Measurements from ENCODE around the gene IKBKG. TPM values are rescaled to one million over a fixed set of nuclear protein-coding genes. Genes with fewer than 3 reads are reported as not detected.

The IKBKG gene
- total RNA-seq, 1 donor from 2014 or later, result 20.6 TPM

DNA sequence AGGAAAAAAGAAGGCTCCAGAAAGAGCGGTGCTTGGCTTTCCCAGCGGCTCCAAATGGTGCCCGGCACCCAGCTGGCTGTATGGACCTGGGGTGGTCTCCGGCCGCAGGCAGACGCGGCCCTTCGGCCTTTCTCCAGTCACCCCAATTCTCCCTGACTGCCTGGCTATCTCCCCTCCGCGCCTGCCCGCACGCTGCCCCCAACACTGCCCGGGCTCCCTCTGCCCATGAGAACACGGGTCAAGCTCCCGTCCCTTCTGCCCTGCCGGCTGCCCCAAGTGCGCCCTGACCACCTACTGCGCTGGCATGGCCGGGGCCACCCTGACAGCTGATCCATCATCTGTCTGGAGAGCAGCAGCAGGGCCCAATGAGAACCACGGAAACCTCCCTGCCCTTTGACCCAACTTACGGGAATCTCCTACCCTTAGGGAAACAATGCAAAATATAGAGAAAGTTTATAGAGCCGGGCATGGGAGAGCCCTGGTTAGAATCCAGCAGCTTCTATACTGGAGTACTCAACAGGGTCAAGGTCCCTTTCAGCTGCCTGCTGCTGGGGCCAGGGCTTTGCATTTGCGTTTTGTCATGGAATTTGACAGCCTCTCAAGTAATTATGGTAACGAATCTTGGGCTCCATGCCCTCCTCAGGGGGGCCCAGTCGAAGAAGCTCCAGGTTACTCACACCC is 30.2 kb upstream of the IKBKG start:
- Mint-ChIP-seq H3K27ac (peak overlapping the region; percentile 98), H3K36me3 (peaks cover 5% of the 10 kb centered on the region), H3K4me3 (peak overlapping the region; percentile 67), H3K9me3 (peaks cover 10% of the 10 kb centered on the region), H3K4me1 (peaks cover 20% of the 10 kb centered on the region), H3K27me3 (ENCODE audit: low read depth) (no peaks in the 10 kb centered on the region)
- TF ChIP-seq, protein P1, sequence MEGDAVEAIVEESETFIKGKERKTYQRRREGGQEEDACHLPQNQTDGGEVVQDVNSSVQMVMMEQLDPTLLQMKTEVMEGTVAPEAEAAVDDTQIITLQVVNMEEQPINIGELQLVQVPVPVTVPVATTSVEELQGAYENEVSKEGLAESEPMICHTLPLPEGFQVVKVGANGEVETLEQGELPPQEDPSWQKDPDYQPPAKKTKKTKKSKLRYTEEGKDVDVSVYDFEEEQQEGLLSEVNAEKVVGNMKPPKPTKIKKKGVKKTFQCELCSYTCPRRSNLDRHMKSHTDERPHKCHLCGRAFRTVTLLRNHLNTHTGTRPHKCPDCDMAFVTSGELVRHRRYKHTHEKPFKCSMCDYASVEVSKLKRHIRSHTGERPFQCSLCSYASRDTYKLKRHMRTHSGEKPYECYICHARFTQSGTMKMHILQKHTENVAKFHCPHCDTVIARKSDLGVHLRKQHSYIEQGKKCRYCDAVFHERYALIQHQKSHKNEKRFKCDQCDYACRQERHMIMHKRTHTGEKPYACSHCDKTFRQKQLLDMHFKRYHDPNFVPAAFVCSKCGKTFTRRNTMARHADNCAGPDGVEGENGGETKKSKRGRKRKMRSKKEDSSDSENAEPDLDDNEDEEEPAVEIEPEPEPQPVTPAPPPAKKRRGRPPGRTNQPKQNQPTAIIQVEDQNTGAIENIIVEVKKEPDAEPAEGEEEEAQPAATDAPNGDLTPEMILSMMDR (IDR thresholded peaks at IDR 0.05; ENCODE audit: unreplicated experiment), result no peak
- DNase-seq (ENCODE audit: low spot score in 2 of 2, unreplicated experiment in 2 of 2), result no peak

DNA sequence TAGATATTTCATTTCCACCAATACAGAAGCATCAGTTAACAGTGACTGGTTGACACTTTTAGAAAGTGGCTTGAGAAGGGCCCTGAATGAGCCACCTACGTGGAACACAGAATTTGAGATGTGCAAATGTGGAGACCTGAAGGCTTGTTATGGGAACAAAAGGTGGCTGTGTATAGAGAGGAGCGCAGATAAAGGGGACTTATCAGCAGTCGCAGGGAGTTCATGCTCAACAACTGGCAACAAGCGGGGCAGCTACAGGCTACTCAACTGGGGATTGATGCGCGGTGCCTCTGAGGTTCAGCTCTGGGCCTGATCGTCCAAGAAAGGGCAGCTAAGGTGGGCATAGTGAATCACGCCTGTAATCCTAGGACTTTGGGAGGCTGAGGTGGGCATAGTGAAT is 28.0 kb upstream of the IKBKG start:
- Mint-ChIP-seq H3K4me1 (peaks cover 20% of the 10 kb centered on the region), H3K27ac (peak overlapping the region; percentile 30), H3K36me3 (no peaks in the 10 kb centered on the region), H3K9me3 (peaks cover 4% of the 10 kb centered on the region), H3K27me3 (ENCODE audit: low read depth) (no peaks in the 10 kb centered on the region), H3K4me3 (no peak overlapping the region)
- no peak for DNase-seq (ENCODE audit: low spot score in 2 of 2, unreplicated experiment in 2 of 2)
- TF ChIP-seq, protein P1 (IDR thresholded peaks at IDR 0.05; ENCODE audit: unreplicated experiment), result no peak

DNA sequence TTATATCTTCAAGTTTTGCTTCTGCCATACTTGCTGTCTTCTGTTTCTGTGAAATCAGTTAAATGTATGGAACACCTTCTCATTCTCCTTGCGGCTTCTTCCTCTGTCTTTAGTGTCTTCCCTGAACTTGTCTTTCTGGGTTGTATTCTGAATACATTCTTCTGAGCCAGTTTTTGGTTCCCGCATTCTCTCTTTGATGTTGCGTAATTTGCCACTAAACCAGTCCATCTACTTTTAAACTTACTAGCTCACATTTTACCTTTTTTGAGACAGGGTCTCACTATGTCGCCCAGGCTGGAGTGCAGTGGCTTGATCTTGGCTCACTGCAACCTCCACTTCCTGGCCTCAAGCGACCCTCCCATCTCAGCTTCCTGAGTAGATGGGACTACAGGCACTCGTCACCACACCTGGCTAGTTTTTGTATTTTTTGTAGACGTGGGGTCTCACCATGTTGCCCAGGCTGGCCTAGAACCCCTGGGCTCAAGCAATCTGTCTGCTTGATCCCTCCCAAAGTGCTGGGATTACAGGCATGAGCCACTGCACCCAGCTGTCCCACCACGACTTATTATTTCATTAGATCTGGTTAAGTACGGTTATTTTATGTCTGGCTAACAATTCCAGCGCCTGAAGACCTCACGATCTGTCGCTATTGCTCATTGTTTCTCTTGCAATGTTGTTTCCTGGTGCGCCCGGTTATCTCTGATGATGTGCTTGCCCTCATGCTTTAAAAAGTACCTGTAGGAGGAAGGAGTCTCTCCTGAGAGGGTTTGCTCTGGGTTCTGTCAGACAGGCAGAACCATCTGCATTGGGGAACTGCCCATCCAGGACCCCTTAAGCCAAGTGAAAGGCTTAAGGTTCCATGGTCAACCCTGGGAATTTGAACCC is 21.6 kb upstream of the IKBKG start:
- Mint-ChIP-seq H3K4me1 (peaks cover 16% of the 10 kb centered on the region), H3K27me3 (ENCODE audit: low read depth) (no peaks in the 10 kb centered on the region), H3K4me3 (no peak overlapping the region), H3K36me3 (no peaks in the 10 kb centered on the region), H3K27ac (peak overlapping the region; percentile 62), H3K9me3 (peaks cover 4% of the 10 kb centered on the region)
- no peak for DNase-seq (ENCODE audit: low spot score in 2 of 2, unreplicated experiment in 2 of 2)
- TF ChIP-seq, protein P1 (IDR thresholded peaks at IDR 0.05; ENCODE audit: unreplicated experiment), result no peak

DNA sequence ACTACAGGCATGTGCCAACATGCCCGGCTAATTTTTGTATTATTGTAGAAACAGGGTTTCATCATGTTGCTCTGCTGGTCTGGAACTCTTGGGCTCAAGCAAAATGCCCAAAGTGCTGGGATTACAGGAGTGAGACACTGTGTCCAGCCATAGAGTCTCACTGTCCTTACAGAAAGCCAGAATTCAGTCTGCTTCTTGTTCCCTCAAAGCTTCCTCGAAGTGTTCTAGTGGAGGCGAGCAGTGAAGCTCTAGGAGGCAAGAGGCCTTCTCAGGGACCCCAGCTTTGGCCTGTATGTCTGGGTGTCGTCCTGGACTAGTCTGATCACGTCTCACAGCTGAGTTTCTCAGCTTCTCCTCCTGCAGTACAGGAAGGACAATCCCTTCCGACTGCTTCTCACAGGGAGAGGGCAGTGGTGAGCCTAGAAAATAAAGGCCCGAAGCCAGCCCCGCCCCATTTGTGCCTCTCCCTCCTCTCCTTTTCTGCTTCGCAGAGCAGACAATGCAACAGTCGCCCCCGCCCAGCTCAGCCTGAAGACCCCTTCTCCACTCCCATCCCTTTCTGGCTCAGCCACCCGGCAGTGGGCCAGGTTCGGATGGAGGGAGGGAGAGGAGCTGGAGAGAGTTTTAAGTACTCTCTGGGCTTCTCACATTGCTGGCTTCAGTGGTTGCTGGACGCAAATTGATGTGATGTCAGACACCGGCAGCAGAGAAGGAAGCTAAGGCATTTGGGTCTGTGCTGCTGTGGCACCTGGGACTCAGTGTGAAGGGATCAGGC is 20.3 kb upstream of the IKBKG start:
- Mint-ChIP-seq H3K27me3 (ENCODE audit: low read depth) (no peaks in the 10 kb centered on the region), H3K36me3 (no peaks in the 10 kb centered on the region), H3K4me1 (peaks cover 19% of the 10 kb centered on the region), H3K4me3 (peak overlapping the region; percentile 55), H3K9me3 (peaks cover 7% of the 10 kb centered on the region), H3K27ac (peak overlapping the region; percentile 87)
- peak; percentile 65 to 74 for DNase-seq (ENCODE audit: low spot score in 2 of 2, unreplicated experiment in 2 of 2)
- TF ChIP-seq, protein P1 (IDR thresholded peaks at IDR 0.05; ENCODE audit: unreplicated experiment), result peak; percentile 18

DNA sequence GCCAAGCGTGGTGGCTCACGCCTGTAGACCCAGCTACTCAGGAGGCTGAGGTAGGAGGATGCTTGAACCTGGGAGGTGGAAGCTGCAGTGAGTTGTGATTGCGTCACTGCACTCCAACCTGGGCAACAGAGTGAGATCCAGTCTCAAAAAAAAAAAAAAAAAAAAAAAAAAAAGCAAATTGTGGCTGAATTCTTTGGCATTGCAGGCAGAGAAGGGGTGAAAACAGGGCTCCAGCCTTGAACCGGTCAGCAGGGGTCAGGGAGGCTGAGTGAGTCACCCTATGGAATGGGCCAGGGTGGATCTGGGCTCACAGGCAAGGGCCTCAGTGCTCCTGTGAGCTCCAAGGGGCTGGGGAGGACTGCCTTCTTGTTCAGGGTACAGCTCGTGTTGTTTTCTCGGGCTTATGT is 18.2 kb upstream of the IKBKG start:
- Mint-ChIP-seq H3K4me1 (peaks cover 17% of the 10 kb centered on the region), H3K27me3 (ENCODE audit: low read depth) (no peaks in the 10 kb centered on the region), H3K9me3 (peaks cover 7% of the 10 kb centered on the region), H3K27ac (no peak overlapping the region), H3K36me3 (no peaks in the 10 kb centered on the region), H3K4me3 (no peak overlapping the region)
- DNase-seq (ENCODE audit: low spot score in 2 of 2, unreplicated experiment in 2 of 2), result no peak
- TF ChIP-seq, protein P1 (IDR thresholded peaks at IDR 0.05; ENCODE audit: unreplicated experiment), result no peak
